ENCODE measurements around the gene CDHR3.

DNA sequence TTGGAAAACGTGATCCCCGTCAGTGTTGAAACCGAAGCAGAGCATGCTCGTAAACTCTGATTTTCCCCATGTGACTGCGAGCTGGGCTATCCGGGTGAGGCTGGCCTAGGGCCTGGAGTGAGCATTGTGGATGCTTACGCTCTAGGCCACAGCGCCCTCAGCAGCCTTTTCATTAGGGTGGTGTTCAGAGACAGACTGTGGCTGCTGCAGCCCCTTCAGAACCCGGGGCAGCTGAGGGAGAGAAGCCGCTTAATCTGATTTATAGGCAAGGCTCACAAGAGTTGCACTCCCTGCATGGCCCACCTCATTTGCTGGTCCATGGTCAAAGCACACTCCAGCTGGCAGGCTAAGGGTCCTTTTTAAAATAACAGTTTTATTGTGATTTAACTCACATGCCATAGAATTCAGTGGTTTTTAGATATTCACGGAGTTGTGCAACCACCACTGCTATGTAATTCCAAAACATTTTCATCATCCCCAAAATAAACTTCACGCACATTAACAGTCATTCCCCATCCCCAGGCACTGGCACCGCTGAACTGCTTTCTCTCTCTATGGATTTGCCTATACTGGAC lies 76.5 kb downstream of the CDHR3 start:
- TF ChIP-seq TARDBP (IDR thresholded peaks at IDR 0.05; ENCODE audit: borderline replicate concordance) = no peak
- no peak for TF ChIP-seq RFX5 (IDR thresholded peaks at IDR 0.05; ENCODE audit: low read depth, low read length)
- TF ChIP-seq, protein P1, sequence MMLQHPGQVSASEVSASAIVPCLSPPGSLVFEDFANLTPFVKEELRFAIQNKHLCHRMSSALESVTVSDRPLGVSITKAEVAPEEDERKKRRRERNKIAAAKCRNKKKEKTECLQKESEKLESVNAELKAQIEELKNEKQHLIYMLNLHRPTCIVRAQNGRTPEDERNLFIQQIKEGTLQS (IDR thresholded peaks at IDR 0.05; ENCODE audit: borderline replicate concordance, extremely low read depth, low read depth, low read length) = no peak
- TF ChIP-seq BCL11A (IDR thresholded peaks at IDR 0.05; ENCODE audit: low read depth, low read length) = no peak

Data from GM12878 (cell line).